Measurements from ENCODE around the gene SOD1. TPM values are rescaled to one million over a fixed set of nuclear protein-coding genes. Genes with fewer than 3 reads are reported as not detected.

SOD1 gene
- total and polyA plus RNA-seq, 2 of the 8 experiments (the other 6 are each of a cell fraction or from before 2014, with no cell fraction given) = 192 to 226 TPM

DNA sequence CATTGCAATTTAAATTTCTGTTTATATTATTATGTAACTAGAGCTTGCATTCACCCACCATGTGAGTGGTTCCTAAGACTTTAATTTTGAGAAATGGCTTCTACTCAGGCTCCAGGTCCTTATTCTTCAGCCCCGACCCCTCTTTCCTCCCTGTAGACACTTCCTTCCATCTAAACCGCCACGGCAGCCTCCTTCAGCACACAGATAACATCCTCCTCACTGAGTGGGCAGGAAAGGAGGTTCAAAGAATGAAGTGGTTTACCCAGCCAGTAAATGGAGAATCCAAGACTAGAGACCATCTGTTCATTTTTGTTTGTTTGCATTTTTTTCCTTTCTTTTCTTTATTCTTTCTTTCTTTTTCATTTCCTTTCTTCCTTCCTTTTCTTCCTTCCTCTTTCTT lies 37.1 kb upstream of the SOD1 start:
- H3K14ac ChIP-seq (ENCODE audit: insufficient read length) = no peak overlapping the region
- no peak overlapping the region for H2AFZ ChIP-seq (ENCODE audit: low read length)
- no peak for TF ChIP-seq KDM1A (IDR thresholded peaks at IDR 0.05; ENCODE audit: borderline replicate concordance, low read length)
- no peaks in the 10 kb centered on the region for H3K79me2 ChIP-seq (ENCODE audit: control insufficient read depth in 1 of 2, insufficient read depth in 2 of 2, low read length in 2 of 2)
- H3K23me2 ChIP-seq (ENCODE audit: low read depth, low read length) = no peaks in the 10 kb centered on the region
- no peak overlapping the region for H2AK5ac ChIP-seq (ENCODE audit: low read depth, low read length)
- H4K5ac ChIP-seq (ENCODE audit: insufficient read length, low read depth, low read length) = no peak overlapping the region
- no peaks in the 10 kb centered on the region for H4K20me1 ChIP-seq (replicated peaks in 1 of 2; ENCODE audit: control insufficient read depth in 1 of 2, insufficient read depth in 2 of 2, low read length in 2 of 2)
- H4K8ac ChIP-seq (ENCODE audit: extremely low read depth, insufficient read depth, low read length) = no peak overlapping the region
- no peak overlapping the region for H3K56ac ChIP-seq (replicated peaks; ENCODE audit: insufficient read length, low read depth, low read length)
- no peak overlapping the region for H2BK5ac ChIP-seq (ENCODE audit: low read depth, low read length)
- no peak overlapping the region for H3K27ac ChIP-seq (ENCODE audit: low read depth, low read length)
- no peak overlapping the region for H2BK15ac ChIP-seq (ENCODE audit: low read length)
- H2BK120ac ChIP-seq (replicated peaks; ENCODE audit: low read depth, low read length) = no peak overlapping the region
- no peak overlapping the region for H3K4me3 ChIP-seq (ENCODE audit: extremely low read depth in 1 of 4, insufficient read depth in 2 of 4, low read depth in 3 of 4, low read length in 4 of 4)
- no peaks in the 10 kb centered on the region; a peak in 1 of 4 replicates for H3K9me3 ChIP-seq (ENCODE audit: insufficient read depth in 2 of 2, low read depth in 1 of 2, low read length in 1 of 2)
- no peaks in the 10 kb centered on the region for H3K36me3 ChIP-seq (ENCODE audit: control insufficient read depth in 2 of 4, insufficient read depth in 4 of 4, low read length in 3 of 4)
- H3K4me1 ChIP-seq (replicated peaks in 1 of 4; ENCODE audit: control insufficient read depth in 3 of 4, insufficient read depth in 4 of 4, low read length in 3 of 4) = no peaks in the 10 kb centered on the region
- H3K79me1 ChIP-seq (ENCODE audit: low read depth, low read length) = no peaks in the 10 kb centered on the region
- H3K9ac ChIP-seq (replicated peaks in 1 of 4; ENCODE audit: extremely low read depth in 1 of 4, low read depth in 3 of 4, low read length in 3 of 4) = no peak overlapping the region
- FAIRE-seq (no peak), DNase-seq (ENCODE audit: low read depth in 1 of 2, low spot score in 2 of 2) (no peak)
- no peak overlapping the region for H3K18ac ChIP-seq (ENCODE audit: extremely low read depth, low read length)
- POLR2A ChIA-PET (ENCODE audit: partially characterized antibody) = no interaction called here
- H4K91ac ChIP-seq (replicated peaks; ENCODE audit: insufficient read length, low read length) = no peak overlapping the region
- no peak overlapping the region for H3K23ac ChIP-seq (ENCODE audit: insufficient read length)
- CTCF ChIA-PET (ENCODE audit: partially characterized antibody) = interaction anchor here (0.7 to 2.4 kb wide), 3 partner anchors 10 to 503 kb away, joined by 3 to 14 read pairs (median 7); no protein-coding TSS in a partner anchor
- H3K4me2 ChIP-seq (ENCODE audit: insufficient read depth in 1 of 2, low read depth in 2 of 2, low read length in 2 of 2) = no peak overlapping the region
- no peak overlapping the region for H3K4ac ChIP-seq (replicated peaks; ENCODE audit: insufficient read length, low read depth, low read length)
- H2BK12ac ChIP-seq (ENCODE audit: low read depth, low read length) = no peak overlapping the region
- H2BK20ac ChIP-seq (ENCODE audit: low read length) = no peak overlapping the region
- no peaks in the 10 kb centered on the region for H3K27me3 ChIP-seq (replicated peaks in 1 of 4; ENCODE audit: control insufficient read depth in 3 of 4, extremely low read depth in 1 of 4, insufficient read depth in 3 of 4, low read length in 3 of 4)
- 88% methylated on average over 3 of the region's 3 CpGs; no CpG with 5 or more reads in 1 of the 2 experiments for WGBS, 2 experiments (ENCODE audit: extremely low coverage in 1 of 2, insufficient coverage in 1 of 2, insufficient read length in 1 of 2, insufficient replicate concordance in 2 of 2, low coverage in 1 of 2, low lambda C conversion rate in 2 of 2, missing lambda C conversion rate in 1 of 2)
